GM12801 (cell line): ENCODE data around the gene SLC12A3.

ENCODE experiments used
- CTCF ChIP-seq: IDR thresholded peaks from one replicate; pipeline ENCODE4 v1.5.1; 2011; ENCODE audit warnings: control low read depth; ENCODE audit not compliant: insufficient read length; ENCODE audit errors: extremely low read depth

Gene SLC12A3

DNA sequence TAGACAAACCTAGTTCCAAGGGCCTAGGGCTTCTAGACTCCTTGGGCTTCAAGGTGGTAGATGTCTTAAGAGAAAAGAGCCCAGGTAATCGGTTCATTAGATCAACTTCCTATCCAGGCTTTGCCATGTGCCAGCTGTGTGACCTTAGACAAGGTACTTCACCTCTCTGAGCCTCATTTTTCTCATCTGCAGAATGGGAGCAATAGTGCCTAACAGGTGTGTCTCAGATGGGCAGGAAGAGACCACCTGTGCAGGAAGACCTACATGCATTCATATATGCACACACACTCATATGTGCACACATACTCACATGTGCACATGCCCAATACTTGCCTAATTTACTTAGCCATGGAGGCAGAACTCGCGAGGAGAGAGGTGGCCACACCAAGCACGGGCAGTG lies 15.7 kb downstream of the SLC12A3 start:
- TF ChIP-seq CTCF, result no peak

- no peak for TF ChIP-seq CTCF
Measured at GRCh38 chr16:56882077-56882800, 17.2 kb downstream of the SLC12A3 start.

DNA sequence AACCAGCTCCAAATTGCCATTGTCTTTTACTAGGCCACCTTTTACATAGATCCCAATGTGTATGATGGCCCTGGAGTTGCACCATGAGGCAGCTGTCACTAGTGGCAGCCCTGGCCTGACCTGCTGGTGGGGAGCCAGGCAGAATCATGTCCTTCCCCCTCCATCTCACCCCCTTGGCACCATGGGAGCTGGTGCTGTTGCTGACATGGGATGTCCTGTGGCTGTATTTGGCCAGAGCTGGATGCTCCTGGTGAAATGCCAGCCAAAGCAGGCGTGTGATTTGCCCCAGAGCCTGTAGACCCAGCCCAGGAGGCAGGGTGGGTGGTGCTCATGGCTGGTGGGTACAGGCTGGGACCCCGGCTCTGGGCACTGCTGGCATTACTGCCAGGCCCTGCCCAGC lies 18.6 kb downstream of the SLC12A3 start:
- TF ChIP-seq CTCF, result no peak

DNA sequence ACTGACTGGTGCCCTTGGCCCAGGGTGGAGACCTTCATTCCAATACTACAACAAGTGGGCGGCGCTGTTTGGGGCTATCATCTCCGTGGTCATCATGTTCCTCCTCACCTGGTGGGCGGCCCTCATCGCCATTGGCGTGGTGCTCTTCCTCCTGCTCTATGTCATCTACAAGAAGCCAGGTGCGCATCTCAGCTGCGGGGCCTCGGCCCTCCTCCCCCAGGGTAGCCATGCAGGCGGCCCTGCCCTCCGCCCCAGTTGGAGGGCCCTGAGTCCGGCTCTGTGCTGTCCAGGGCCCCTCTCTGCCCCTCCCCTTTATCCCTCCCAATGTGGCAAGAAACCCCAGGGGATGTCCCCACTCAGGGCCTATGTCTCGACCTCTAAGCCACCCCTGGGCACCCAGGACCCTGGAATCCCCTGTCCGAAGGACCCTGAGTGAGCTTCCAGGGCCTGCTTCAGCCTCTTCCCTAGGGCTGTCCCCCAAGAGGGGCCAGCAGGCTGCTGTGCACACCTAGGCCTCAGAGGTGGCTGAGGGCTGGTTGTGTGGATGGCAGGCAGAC lies 19.1 kb downstream of the SLC12A3 start:
- TF ChIP-seq CTCF, result no peak

GRCh38 chr16:56885446-56886162 lies 20.6 kb downstream of the SLC12A3 start:
- TF ChIP-seq CTCF, result no peak

GRCh38 chr16:56886296-56886695 lies 21.3 kb downstream of the SLC12A3 start:
- TF ChIP-seq CTCF, result no peak

- TF ChIP-seq CTCF, result no peak
Measured at GRCh38 chr16:56886826-56887225, 21.8 kb downstream of the SLC12A3 start.
